K562 (cell line): ENCODE measurements around the gene MAP1LC3B. TPM values are rescaled to one million over a fixed set of nuclear protein-coding genes. Genes with fewer than 3 reads are reported as not detected.

ENCODE experiments used
- AFF4 ChIP-seq: sonication (generic); formaldehyde crosslinking; IDR thresholded peaks from 2 replicates; pipeline ENCODE4 v1.8.0; 2023; ENCODE audit warnings: mild to moderate bottlenecking, missing genetic modification reagents
- E2F3 ChIP-seq: fragments of 250-450 bp; sonication (Bioruptor Pico); IDR thresholded peaks from 2 replicates; pipeline ENCODE4 v1.4.0; 2020; ENCODE audit warnings: mild to moderate bottlenecking
- ERF ChIP-seq: fragments of 450-650 bp; formaldehyde crosslinking; IDR thresholded peaks from 2 replicates; pipeline ENCODE4 v1.4.0; 2020; ENCODE audit warnings: mild to moderate bottlenecking, mixed read lengths
- GABPA ChIP-seq: fragments of 200-800 bp; sonication (Bioruptor generic); conservative IDR thresholded peaks from 2 replicates; pipeline ENCODE4 v1.6.1; 2016; ENCODE audit warnings: low read depth, missing genetic modification characterization, missing compliant biosample characterization
- KLF1 ChIP-seq: fragments of 450-650 bp; IDR thresholded peaks from 2 replicates; pipeline ENCODE4 v1.6.1; 2016; ENCODE audit warnings: missing genetic modification characterization, missing compliant biosample characterization
- L3MBTL2 ChIP-seq: fragments of 450-650 bp; IDR thresholded peaks from 2 replicates; pipeline ENCODE4 v1.6.1; 2016; ENCODE audit warnings: mild to moderate bottlenecking, moderate library complexity
- MEF2D ChIP-seq: conservative IDR thresholded peaks from 2 replicates; pipeline ENCODE4 v1.6.1; 2016; ENCODE audit warnings: low read depth, missing genetic modification characterization, missing compliant biosample characterization
- MLX ChIP-seq, 2 experiments: fragments of 450-650 bp in 1 of 2; sonication (generic) in 1 of 2; formaldehyde crosslinking; conservative IDR thresholded peaks; 2 replicates each; pipeline versions ENCODE4 v1.4.0 to v1.8.1; 2020 to 2022; ENCODE audit warnings: mild to moderate bottlenecking in 1 of 2, missing genetic modification reagents in 1 of 2
- NFE2L1 ChIP-seq: fragments of 450-650 bp; IDR thresholded peaks from 2 replicates; pipeline ENCODE4 v1.6.1; 2016; ENCODE audit warnings: missing genetic modification characterization, low read depth, mild to moderate bottlenecking, missing compliant biosample characterization, moderate library complexity, borderline replicate concordance
- NFIC ChIP-seq: fragments of 450-650 bp; IDR thresholded peaks from 2 replicates; pipeline ENCODE4 v1.6.1; 2017; ENCODE audit warnings: mild to moderate bottlenecking, inconsistent platforms
- TCFL5 ChIP-seq: fragments of 250-450 bp; sonication (Bioruptor Pico); conservative IDR thresholded peaks from 2 replicates; pipeline ENCODE4 v1.6.1; 2021; ENCODE audit warnings: mild to moderate bottlenecking, moderate library complexity, matching md5 sums
- WHSC1 ChIP-seq: IDR thresholded peaks from one replicate; pipeline ENCODE4 v1.6.1; 2012; ENCODE audit warnings: low read length, control low read depth, inconsistent platforms
- ZNF224 ChIP-seq: sonication (generic); formaldehyde crosslinking; IDR thresholded peaks from 2 replicates; pipeline ENCODE4 v1.8.0; 2022; ENCODE audit warnings: mild to moderate bottlenecking, missing genetic modification reagents
- polyA plus RNA-seq, 8 experiments: library from polyadenylated mRNA; depleted of rRNA in 4 of 8; stranded (reverse) in 5 of 8; unstranded in 3 of 8; fragments of >200 nt; fragmentation: Nextera tagmentation in 2 of 8; fragmentation: Illumina TruSeq in 1 of 8; extraction: Ambion mirVana in 2 of 8; extraction: Trizol in 1 of 8; gene quantifications; 2 replicates each; pipeline versions ENCODE4 v1.2.1 to v1.2.3, GENCODE V29; 2011 to 2014; ENCODE audit warnings: inconsistent platforms in 1 of 8, missing spikeins in 1 of 8
- total RNA-seq, 7 experiments: library from RNA; depleted of rRNA in 6 of 7; stranded (reverse); fragments of >200 nt in 6 of 7; fragmentation: Illumina TruSeq in 2 of 7; extraction: Trizol in 2 of 7; gene quantifications; 2 replicates each; pipeline versions ENCODE4 v1.2.1 to v1.2.3, GENCODE V29; 2011 to 2021; ENCODE audit warnings: low replicate concordance in 1 of 7

MAP1LC3B gene
- total and polyA plus RNA-seq, 9 of the 15 experiments (the other 6 are each of a cell fraction or from before 2014, with no cell fraction given) = 16.0 to 81.5 (median 36.7) TPM

- TF ChIP-seq GABPA (peak; percentile 69), MLX (CRISPR knock-in tag; conservative IDR thresholded peaks at IDR 0.05) (0 out of 4 replicates have a peak, but pooled peaks of 1 of the 2 experiments have one; percentile 53), L3MBTL2 (peak; percentile 88), E2F3 (CRISPR knock-in tag) (peak; percentile 47; the same call in 1 of the 2 replicates), MEF2D (tag) (no peak), AFF4 (0 out of 2 replicates have a peak, but pooled peaks have one; percentile 84), ERF (CRISPR knock-in tag) (peak; percentile 76), WHSC1 (no peak), KLF1 (tag) (0 out of 2 replicates have a peak, but pooled peaks have one; percentile 58), TCFL5 (CRISPR knock-in tag) (no peak), NFIC (0 out of 2 replicates have a peak, but pooled peaks have one; percentile 4), NFE2L1 (tag) (no peak), ZNF224 (CRISPR knock-in tag) (no peak)
These were observed 699 bp upstream of the MAP1LC3B start (continued) for GRCh38 chr16:87391324-87391949.
